ENCODE results near the gene KIN. TPM values are rescaled to one million over a fixed set of nuclear protein-coding genes. Genes with fewer than 3 reads are reported as not detected.

Gene KIN
- total RNA-seq, 1 experiment from 2014 or later = 14.6 TPM

Other genes with a start within 250 kb of the KIN start
- not detected in 2 replicates for gene ITIH5, start 121.0 kb downstream of the KIN start, total RNA-seq (2014; rRNA removed; shearing (Covaris generic))
- not detected in 2 replicates for gene ITIH2, start 84.7 kb downstream of the KIN start, total RNA-seq (2014; rRNA removed; shearing (Covaris generic))
- gene ATP5F1C, start 184 bp upstream of the KIN start, total RNA-seq (2014; rRNA removed; shearing (Covaris generic)) = 299 and 327 TPM in 2 replicates
- gene TAF3, start 30.5 kb upstream of the KIN start, total RNA-seq (2014; rRNA removed; shearing (Covaris generic)) = 3.4 and 3.8 TPM in 2 replicates